ENCODE measurements around the gene HBEGF.

GRCh38 chr5:140328036-140328764, 18.2 kb downstream of the HBEGF start:
- TF ChIP-seq CTCF (conservative IDR thresholded peaks at IDR 0.05 in 1 of 2, IDR thresholded peaks at IDR 0.05 in 1 of 2; ENCODE audit: low read depth in 1 of 2, low read length in 2 of 2) (no peak), EZH2 (IDR thresholded peaks at IDR 0.05; ENCODE audit: low read length, missing control alignments) (no peak)
